Measurements from ENCODE around the gene IL6. TPM values are rescaled to one million over a fixed set of nuclear protein-coding genes. Genes with fewer than 3 reads are reported as not detected.

IL6 gene
- total and polyA plus RNA-seq, 2 donors from 2014 or later: 0.58 to 1.6 TPM

DNA sequence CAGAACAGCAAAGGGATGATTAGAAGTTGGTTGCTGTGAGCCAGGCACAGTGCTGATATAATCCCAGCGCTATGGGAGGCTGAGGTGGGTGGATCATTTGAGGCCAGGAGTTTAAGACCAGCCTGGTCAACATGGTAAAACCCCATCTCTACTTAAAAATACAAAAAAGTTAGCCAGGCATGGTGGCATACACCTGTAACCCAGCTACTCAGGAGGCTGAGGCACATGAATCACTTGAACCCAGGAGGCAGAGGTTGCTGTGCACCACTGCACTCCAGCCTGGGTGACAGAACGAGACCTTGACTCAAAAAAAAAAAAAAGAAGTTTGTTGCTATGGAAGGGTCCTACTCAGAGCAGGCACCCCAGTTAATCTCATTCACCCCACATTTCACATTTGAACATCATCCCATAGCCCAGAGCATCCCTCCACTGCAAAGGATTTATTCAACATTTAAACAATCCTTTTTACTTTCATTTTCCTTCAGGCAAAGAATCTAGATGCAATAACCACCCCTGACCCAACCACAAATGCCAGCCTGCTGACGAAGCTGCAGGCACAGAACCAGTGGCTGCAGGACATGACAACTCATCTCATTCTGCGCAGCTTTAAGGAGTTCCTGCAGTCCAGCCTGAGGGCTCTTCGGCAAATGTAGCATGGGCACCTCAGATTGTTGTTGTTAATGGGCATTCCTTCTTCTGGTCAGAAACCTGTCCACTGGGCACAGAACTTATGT lies 4.1 kb downstream of the IL6 start:
- no peak for FAIRE-seq
- no peaks in the 10 kb centered on the region for H3K27me3 ChIP-seq (ENCODE audit: control insufficient read depth, insufficient read depth, low read length)
- intact Hi-C loops (cut with DNase I): no loop called here

DNA sequence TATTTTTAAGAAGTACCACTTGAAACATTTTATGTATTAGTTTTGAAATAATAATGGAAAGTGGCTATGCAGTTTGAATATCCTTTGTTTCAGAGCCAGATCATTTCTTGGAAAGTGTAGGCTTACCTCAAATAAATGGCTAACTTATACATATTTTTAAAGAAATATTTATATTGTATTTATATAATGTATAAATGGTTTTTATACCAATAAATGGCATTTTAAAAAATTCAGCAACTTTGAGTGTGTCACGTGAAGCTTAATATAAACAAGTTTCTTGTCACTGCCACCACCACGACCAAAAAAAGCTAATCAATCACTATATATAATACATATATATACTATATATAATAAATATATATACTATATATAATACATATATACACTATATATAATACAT lies 4.8 kb downstream of the IL6 start:
- H3K4me3 ChIP-seq (ENCODE audit: low read length in 3 of 3): no peak overlapping the region
- intact Hi-C loops (cut with DNase I): no loop called here
- FAIRE-seq: no peak

More for the DNA sequence above, 4.1 kb downstream of the IL6 start:
- H3K9me3 ChIP-seq (ENCODE audit: control insufficient read depth in 2 of 3, insufficient read depth in 1 of 3, low read length in 3 of 3): no peaks in the 10 kb centered on the region
- TF ChIP-seq, protein P1, sequence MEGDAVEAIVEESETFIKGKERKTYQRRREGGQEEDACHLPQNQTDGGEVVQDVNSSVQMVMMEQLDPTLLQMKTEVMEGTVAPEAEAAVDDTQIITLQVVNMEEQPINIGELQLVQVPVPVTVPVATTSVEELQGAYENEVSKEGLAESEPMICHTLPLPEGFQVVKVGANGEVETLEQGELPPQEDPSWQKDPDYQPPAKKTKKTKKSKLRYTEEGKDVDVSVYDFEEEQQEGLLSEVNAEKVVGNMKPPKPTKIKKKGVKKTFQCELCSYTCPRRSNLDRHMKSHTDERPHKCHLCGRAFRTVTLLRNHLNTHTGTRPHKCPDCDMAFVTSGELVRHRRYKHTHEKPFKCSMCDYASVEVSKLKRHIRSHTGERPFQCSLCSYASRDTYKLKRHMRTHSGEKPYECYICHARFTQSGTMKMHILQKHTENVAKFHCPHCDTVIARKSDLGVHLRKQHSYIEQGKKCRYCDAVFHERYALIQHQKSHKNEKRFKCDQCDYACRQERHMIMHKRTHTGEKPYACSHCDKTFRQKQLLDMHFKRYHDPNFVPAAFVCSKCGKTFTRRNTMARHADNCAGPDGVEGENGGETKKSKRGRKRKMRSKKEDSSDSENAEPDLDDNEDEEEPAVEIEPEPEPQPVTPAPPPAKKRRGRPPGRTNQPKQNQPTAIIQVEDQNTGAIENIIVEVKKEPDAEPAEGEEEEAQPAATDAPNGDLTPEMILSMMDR (IDR thresholded peaks at IDR 0.05; ENCODE audit: borderline replicate concordance, extremely low read depth, insufficient read depth): no peak
- H3K4me3 ChIP-seq (ENCODE audit: low read length in 3 of 3): no peak overlapping the region
- H3K27ac ChIP-seq (ENCODE audit: low read depth in 2 of 2, low read length in 2 of 2): no peak overlapping the region
- no peak overlapping the region for H3K9ac ChIP-seq (ENCODE audit: low read length in 3 of 3)
- H3K4me1 ChIP-seq (ENCODE audit: control insufficient read depth in 2 of 3, insufficient read depth in 2 of 3, low read depth in 1 of 3, low read length in 3 of 3): peaks cover 0 to 7% (median 6%) of the 10 kb centered on the region in 3 donors
- no peaks in the 10 kb centered on the region for H3K36me3 ChIP-seq (ENCODE audit: control insufficient read depth in 2 of 3, insufficient read depth in 3 of 3, low read length in 3 of 3)
- no peak for DNase-seq

DNA sequence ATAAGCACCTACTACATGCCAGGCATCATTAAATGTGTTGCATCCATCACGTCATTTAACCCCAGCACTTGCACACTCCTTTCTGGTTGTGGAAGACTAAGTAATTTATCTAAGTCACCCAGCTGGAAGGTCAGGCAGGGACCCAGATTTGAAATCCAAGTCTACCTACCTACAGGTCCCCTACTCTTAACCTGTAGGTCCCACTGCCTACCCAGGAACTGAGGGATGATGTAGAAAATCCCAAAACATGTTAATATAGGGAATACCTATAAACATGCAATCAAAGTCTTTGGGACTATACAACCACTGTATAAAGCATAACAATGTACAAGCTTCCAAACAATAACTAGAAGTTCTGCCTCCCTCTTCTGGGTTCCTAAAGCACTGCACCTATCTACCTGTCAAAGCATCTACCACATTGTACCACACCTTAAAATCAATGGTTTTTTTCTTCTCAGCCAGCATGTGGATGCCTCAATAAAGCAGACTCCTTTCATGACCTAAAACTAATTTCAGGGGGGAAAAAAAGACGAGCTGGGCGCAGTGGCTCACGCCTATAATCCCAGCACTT lies 5.6 kb downstream of the IL6 start:
- intact Hi-C loops (cut with DNase I): no loop called here
- H3K4me1 ChIP-seq (ENCODE audit: control insufficient read depth in 2 of 3, insufficient read depth in 2 of 3, low read depth in 1 of 3, low read length in 3 of 3): peaks cover 0 to 2% (median under 1%) of the 10 kb centered on the region in 3 donors

More for the DNA sequence above, 4.8 kb downstream of the IL6 start:
- Histone ChIP-seq H3K9ac (ENCODE audit: low read length in 3 of 3) (no peak overlapping the region), H3K27ac (ENCODE audit: low read depth in 2 of 2, low read length in 2 of 2) (no peak overlapping the region), H3K9me3 (ENCODE audit: control insufficient read depth in 2 of 3, insufficient read depth in 1 of 3, low read length in 3 of 3) (no peaks in the 10 kb centered on the region), H3K4me1 (ENCODE audit: control insufficient read depth in 2 of 3, insufficient read depth in 2 of 3, low read depth in 1 of 3, low read length in 3 of 3) (peaks cover 0 to 7% (median 5%) of the 10 kb centered on the region in 3 donors), H3K36me3 (ENCODE audit: control insufficient read depth in 2 of 3, insufficient read depth in 3 of 3, low read length in 3 of 3) (no peaks in the 10 kb centered on the region), H3K27me3 (ENCODE audit: control insufficient read depth, insufficient read depth, low read length) (no peaks in the 10 kb centered on the region)
- no peak for DNase-seq
- TF ChIP-seq, protein P1 (IDR thresholded peaks at IDR 0.05; ENCODE audit: borderline replicate concordance, extremely low read depth, insufficient read depth): no peak

More for the DNA sequence above, 5.6 kb downstream of the IL6 start:
- Histone ChIP-seq H3K27ac (ENCODE audit: low read depth in 2 of 2, low read length in 2 of 2) (no peak overlapping the region), H3K27me3 (ENCODE audit: control insufficient read depth, insufficient read depth, low read length) (no peaks in the 10 kb centered on the region), H3K9me3 (ENCODE audit: control insufficient read depth in 2 of 3, insufficient read depth in 1 of 3, low read length in 3 of 3) (no peaks in the 10 kb centered on the region), H3K36me3 (ENCODE audit: control insufficient read depth in 2 of 3, insufficient read depth in 3 of 3, low read length in 3 of 3) (no peaks in the 10 kb centered on the region), H3K9ac (ENCODE audit: low read length in 3 of 3) (no peak overlapping the region), H3K4me3 (ENCODE audit: low read length in 3 of 3) (no peak overlapping the region)
- TF ChIP-seq, protein P1 (IDR thresholded peaks at IDR 0.05; ENCODE audit: borderline replicate concordance, extremely low read depth, insufficient read depth): peak; percentile 17
- no peak for DNase-seq
- FAIRE-seq: no peak

All from kidney (tissue), 14 donors.